GM13977 (cell line): ENCODE data around the gene SLC7A11.

Experiments
- DNase-seq: peaks from one replicate; pipeline ENCODE4 v3.0.0; 2012; ENCODE audit warnings: low spot score
- CTCF ChIP-seq: IDR thresholded peaks from 2 replicates; pipeline ENCODE4 v1.5.1; 2012; ENCODE audit warnings: mild to moderate bottlenecking, control low read depth; ENCODE audit not compliant: insufficient read depth; ENCODE audit errors: extremely low read depth, missing control alignments
- in situ Hi-C: fragments of 300-500 bp; cut with MboI; formaldehyde crosslinking; loops from one replicate; pipeline ENCODE4 v1.12.0; 2022; ENCODE audit warnings: low sequenced_read_pairs, low pct_unique_long_range_greater_than_20kb, mixed read lengths, inconsistent platforms; ENCODE audit not compliant: unreplicated experiment

The SLC7A11 gene

GRCh38 chr4:138248058-138248457, 5.9 kb upstream of the SLC7A11 start:
- in situ Hi-C loops: no loop called here
- no peak for DNase-seq
- no peak for TF ChIP-seq CTCF

DNA sequence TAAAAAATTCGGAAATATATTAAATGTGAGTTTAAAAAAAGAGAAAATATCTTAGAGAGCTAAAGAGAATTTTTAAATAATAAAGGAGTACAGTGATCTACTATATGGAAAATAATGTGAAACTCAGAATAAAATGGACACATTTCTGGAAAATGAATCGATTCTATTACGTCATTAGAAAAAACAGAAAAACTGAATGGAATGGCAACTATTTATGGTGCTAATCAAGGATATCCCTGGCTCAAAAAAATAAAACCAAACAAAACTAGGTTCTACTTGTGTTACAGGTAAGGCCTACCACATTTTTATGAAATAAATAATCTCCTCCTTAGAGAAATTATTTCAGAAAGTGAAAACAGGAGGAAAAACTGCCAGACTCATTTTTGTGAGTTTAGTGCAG, 5.5 kb upstream of the SLC7A11 start:
- no peak for TF ChIP-seq CTCF
- in situ Hi-C loops: no loop called here
- DNase-seq: no peak

GRCh38 chr4:138243369-138243768, 1.2 kb upstream of the SLC7A11 start:
- in situ Hi-C loops: no loop called here
- TF ChIP-seq CTCF: no peak
- DNase-seq: no peak

GRCh38 chr4:138242834-138243156, 646 bp upstream of the SLC7A11 start:
- no peak for DNase-seq
- no peak for TF ChIP-seq CTCF
- in situ Hi-C loops: no loop called here

DNA sequence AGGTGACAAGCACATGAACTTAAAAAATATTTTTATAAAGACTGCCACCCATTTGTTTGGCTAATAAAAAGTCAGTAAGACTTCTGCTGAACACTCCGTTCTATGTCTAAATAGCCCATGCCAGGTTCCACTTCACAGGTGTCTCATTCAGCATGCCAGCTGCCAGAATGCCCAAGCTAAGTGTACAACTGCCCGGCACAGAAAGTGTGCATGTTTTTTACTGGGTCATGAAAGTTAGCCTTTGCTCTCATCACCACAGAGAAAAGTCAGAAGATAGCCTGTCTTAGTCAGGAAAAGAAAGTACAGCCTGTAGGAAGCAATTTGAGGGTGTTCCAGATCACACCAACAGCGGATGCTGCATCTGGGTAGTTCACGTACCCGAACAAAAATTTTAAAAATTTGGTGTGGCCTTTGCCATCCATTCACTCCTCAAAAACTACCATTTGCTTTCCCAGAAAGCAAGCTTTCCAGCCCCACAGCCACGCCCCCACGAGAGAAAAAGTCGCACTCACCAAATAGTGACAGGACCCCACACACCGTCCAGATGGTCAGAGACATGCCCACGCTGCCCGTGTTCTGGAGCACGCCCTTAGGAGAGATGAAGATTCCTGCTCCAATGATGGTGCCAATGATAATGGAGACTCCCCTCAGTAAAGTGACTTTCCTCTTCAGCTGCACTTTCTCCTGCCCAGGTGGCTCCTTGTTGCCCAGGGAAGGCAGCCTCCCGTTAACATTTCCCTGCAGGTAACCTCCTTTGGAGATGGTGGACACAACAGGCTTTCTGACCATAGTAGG, 671 bp downstream of the SLC7A11 start:
- TF ChIP-seq CTCF: no peak

DNA sequence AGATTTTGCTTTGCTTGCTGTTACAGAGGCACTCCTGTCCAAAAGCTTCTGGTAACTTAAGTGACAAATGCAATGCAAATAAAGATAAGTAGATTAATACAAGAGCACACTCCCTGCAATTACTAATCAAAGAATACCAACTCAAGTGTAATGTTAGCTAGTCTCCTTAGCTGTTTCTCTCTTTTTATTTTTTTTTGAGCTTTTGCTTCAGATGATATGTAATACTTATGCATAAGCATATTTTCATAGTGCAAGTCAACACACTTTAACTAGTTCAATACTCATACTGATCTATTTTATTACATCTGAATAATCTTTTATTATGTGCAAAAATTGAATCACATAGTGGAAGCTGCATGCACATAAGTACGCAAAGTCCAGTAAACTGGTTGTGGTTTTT, 2.7 kb downstream of the SLC7A11 start:
- in situ Hi-C loops: no loop called here
- no peak for DNase-seq
- TF ChIP-seq CTCF: no peak

More for the DNA sequence above, 671 bp downstream of the SLC7A11 start:
- DNase-seq: no peak
- in situ Hi-C loops: no loop called here
